GM19099 (cell line): ENCODE data around the gene NXPE3.

Experiments
- POLR2A ChIP-seq: IDR thresholded peaks from 3 replicates; pipeline ENCODE4 v1.6.1; 2011; ENCODE audit warnings: low read depth; ENCODE audit not compliant: insufficient read length; ENCODE audit errors: extremely low read depth

The NXPE3 gene

GRCh38 chr3:101779047-101779821, at the start of gene NXPE3:
TSS of gene NXPE3 (plus strand) at chr3:101779211. CDS start at chr3:101785597, 6,386 bp downstream.
- TF ChIP-seq POLR2A = peak; percentile 58

GRCh38 chr3:101729586-101729985, 49.4 kb upstream of the NXPE3 start:
- TF ChIP-seq POLR2A = no peak

- TF ChIP-seq POLR2A = no peak
Measured at GRCh38 chr3:101730839-101731238, 48.2 kb upstream of the NXPE3 start.

GRCh38 chr3:101732240-101732641, 46.8 kb upstream of the NXPE3 start:
- no peak for TF ChIP-seq POLR2A

- TF ChIP-seq POLR2A = no peak
Measured at GRCh38 chr3:101735833-101736232, 43.2 kb upstream of the NXPE3 start.

GRCh38 chr3:101744811-101745210, 34.2 kb upstream of the NXPE3 start:
- TF ChIP-seq POLR2A = no peak

- no peak for TF ChIP-seq POLR2A
Measured at GRCh38 chr3:101758224-101758623, 20.8 kb upstream of the NXPE3 start.

- TF ChIP-seq POLR2A = no peak
Measured at GRCh38 chr3:101762041-101762646, 16.9 kb upstream of the NXPE3 start.

- no peak for TF ChIP-seq POLR2A
Measured at GRCh38 chr3:101778385-101779046, 495 bp upstream of the NXPE3 start.

- TF ChIP-seq POLR2A = no peak
Measured at GRCh38 chr3:101779822-101780381, 891 bp downstream of the NXPE3 start.

- no peak for TF ChIP-seq POLR2A
Measured at GRCh38 chr3:101780661-101781060, 1.6 kb downstream of the NXPE3 start.

GRCh38 chr3:101781166-101781565, 2.2 kb downstream of the NXPE3 start:
- TF ChIP-seq POLR2A = no peak

GRCh38 chr3:101784855-101785613, 6.0 kb downstream of the NXPE3 start:
- TF ChIP-seq POLR2A = no peak

GRCh38 chr3:101791778-101792177, 12.8 kb downstream of the NXPE3 start:
- no peak for TF ChIP-seq POLR2A
